ENCODE measurements around the gene ZMAT1.

Gene ZMAT1

DNA sequence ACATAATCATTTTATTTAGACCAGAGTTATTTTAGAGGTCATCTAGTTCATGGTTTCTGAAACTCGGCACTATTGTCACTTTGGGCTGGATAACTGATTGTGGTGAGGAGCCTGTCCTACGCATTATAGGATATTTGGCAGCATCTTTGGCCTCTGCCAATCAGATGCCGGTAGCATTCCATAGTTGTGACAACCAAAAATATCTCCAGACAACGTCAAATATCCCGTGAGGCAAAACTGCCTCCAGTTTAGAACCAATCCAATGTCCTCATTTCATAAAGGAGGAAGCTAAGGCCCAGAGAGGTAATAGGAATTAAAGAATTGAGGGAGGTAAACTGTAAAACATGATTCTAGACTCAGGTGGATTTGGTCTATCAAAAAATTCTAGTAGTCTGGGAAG lies 6.1 kb downstream of the ZMAT1 start (continued):
- TF ChIP-seq, protein P1, sequence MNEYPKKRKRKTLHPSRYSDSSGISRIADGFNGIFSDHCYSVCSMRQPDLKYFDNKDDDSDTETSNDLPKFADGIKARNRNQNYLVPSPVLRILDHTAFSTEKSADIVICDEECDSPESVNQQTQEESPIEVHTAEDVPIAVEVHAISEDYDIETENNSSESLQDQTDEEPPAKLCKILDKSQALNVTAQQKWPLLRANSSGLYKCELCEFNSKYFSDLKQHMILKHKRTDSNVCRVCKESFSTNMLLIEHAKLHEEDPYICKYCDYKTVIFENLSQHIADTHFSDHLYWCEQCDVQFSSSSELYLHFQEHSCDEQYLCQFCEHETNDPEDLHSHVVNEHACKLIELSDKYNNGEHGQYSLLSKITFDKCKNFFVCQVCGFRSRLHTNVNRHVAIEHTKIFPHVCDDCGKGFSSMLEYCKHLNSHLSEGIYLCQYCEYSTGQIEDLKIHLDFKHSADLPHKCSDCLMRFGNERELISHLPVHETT (tag by site-specific recombination; IDR thresholded peaks at IDR 0.05): no peak
- TF ChIP-seq ZNF76 (tag by site-specific recombination; IDR thresholded peaks at IDR 0.05; ENCODE audit: borderline replicate concordance, low read depth) (no peak), ZNF366 (tag by site-specific recombination; conservative IDR thresholded peaks at IDR 0.05) (no peak), ZBTB8A (tag by site-specific recombination; IDR thresholded peaks at IDR 0.05) (no peak), ZNF785 (tag by site-specific recombination; IDR thresholded peaks at IDR 0.05) (no peak), ZNF654 (tag by site-specific recombination; IDR thresholded peaks at IDR 0.05; ENCODE audit: low read depth) (no peak), SP3 (tag by site-specific recombination; IDR thresholded peaks at IDR 0.05) (no peak), GLIS1 (tag by site-specific recombination; IDR thresholded peaks at IDR 0.05) (no peak)
- TF ChIP-seq, protein P2, sequence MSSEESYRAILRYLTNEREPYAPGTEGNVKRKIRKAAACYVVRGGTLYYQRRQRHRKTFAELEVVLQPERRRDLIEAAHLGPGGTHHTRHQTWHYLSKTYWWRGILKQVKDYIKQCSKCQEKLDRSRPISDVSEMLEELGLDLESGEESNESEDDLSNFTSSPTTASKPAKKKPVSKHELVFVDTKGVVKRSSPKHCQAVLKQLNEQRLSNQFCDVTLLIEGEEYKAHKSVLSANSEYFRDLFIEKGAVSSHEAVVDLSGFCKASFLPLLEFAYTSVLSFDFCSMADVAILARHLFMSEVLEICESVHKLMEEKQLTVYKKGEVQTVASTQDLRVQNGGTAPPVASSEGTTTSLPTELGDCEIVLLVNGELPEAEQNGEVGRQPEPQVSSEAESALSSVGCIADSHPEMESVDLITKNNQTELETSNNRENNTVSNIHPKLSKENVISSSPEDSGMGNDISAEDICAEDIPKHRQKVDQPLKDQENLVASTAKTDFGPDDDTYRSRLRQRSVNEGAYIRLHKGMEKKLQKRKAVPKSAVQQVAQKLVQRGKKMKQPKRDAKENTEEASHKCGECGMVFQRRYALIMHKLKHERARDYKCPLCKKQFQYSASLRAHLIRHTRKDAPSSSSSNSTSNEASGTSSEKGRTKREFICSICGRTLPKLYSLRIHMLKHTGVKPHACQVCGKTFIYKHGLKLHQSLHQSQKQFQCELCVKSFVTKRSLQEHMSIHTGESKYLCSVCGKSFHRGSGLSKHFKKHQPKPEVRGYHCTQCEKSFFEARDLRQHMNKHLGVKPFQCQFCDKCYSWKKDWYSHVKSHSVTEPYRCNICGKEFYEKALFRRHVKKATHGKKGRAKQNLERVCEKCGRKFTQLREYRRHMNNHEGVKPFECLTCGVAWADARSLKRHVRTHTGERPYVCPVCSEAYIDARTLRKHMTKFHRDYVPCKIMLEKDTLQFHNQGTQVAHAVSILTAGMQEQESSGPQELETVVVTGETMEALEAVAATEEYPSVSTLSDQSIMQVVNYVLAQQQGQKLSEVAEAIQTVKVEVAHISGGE (tag by site-specific recombination; conservative IDR thresholded peaks at IDR 0.05; ENCODE audit: low read depth): no peak
- TF ChIP-seq, protein P3, sequence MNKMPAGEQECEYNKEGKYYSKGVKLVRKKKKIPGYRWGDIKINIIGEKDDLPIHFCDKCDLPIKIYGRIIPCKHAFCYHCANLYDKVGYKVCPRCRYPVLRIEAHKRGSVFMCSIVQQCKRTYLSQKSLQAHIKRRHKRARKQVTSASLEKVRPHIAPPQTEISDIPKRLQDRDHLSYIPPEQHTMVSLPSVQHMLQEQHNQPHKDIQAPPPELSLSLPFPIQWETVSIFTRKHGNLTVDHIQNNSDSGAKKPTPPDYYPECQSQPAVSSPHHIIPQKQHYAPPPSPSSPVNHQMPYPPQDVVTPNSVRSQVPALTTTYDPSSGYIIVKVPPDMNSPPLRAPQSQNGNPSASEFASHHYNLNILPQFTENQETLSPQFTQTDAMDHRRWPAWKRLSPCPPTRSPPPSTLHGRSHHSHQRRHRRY (tag by site-specific recombination; IDR thresholded peaks at IDR 0.05): no peak

- CTCF ChIA-PET: no interaction called here
- no peaks in the 10 kb centered on the region for H3K36me3 ChIP-seq (ENCODE audit: control insufficient read depth in 2 of 2, insufficient read depth in 1 of 2, low read length in 2 of 2)
- no peak overlapping the region for H3K27ac ChIP-seq (ENCODE audit: extremely low read depth, low read depth, low read length)
- no peaks in the 10 kb centered on the region for H3K9me3 ChIP-seq (ENCODE audit: control insufficient read depth, insufficient read depth, low read depth, low read length)
- no peak overlapping the region for H3K4me3 ChIP-seq (ENCODE audit: low read depth, low read length)
- TF ChIP-seq ZNF394 (tag by site-specific recombination; IDR thresholded peaks at IDR 0.05; ENCODE audit: borderline replicate concordance) (no peak), ZNF692 (tag by site-specific recombination; IDR thresholded peaks at IDR 0.05) (no peak), ZNF302 (tag by site-specific recombination; IDR thresholded peaks at IDR 0.05; ENCODE audit: low read depth) (no peak), GLIS1 (tag by site-specific recombination; IDR thresholded peaks at IDR 0.05) (no peak), ZNF2 (tag by site-specific recombination; IDR thresholded peaks at IDR 0.05) (no peak), YY2 (tag by site-specific recombination; IDR thresholded peaks at IDR 0.05) (no peak), ZNF10 (tag by site-specific recombination; IDR thresholded peaks at IDR 0.05) (no peak), MYNN (tag by site-specific recombination; IDR thresholded peaks at IDR 0.05; ENCODE audit: borderline replicate concordance) (no peak), SCRT1 (tag by site-specific recombination; IDR thresholded peaks at IDR 0.05; ENCODE audit: borderline replicate concordance) (no peak), ZNF202 (tag by site-specific recombination; IDR thresholded peaks at IDR 0.05; ENCODE audit: borderline replicate concordance) (no peak)
- TF ChIP-seq, protein P2 (tag by site-specific recombination; conservative IDR thresholded peaks at IDR 0.05; ENCODE audit: low read depth): no peak
- TF ChIP-seq, protein P4, sequence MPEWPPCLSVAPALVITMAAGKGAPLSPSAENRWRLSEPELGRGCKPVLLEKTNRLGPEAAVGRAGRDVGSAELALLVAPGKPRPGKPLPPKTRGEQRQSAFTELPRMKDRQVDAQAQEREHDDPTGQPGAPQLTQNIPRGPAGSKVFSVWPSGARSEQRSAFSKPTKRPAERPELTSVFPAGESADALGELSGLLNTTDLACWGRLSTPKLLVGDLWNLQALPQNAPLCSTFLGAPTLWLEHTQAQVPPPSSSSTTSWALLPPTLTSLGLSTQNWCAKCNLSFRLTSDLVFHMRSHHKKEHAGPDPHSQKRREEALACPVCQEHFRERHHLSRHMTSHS (tag by site-specific recombination; IDR thresholded peaks at IDR 0.05): no peak
- TF ChIP-seq, protein P5, sequence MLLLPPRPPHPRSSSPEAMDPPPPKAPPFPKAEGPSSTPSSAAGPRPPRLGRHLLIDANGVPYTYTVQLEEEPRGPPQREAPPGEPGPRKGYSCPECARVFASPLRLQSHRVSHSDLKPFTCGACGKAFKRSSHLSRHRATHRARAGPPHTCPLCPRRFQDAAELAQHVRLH (tag by site-specific recombination; IDR thresholded peaks at IDR 0.05): no peak
- TF ChIP-seq, protein P6, sequence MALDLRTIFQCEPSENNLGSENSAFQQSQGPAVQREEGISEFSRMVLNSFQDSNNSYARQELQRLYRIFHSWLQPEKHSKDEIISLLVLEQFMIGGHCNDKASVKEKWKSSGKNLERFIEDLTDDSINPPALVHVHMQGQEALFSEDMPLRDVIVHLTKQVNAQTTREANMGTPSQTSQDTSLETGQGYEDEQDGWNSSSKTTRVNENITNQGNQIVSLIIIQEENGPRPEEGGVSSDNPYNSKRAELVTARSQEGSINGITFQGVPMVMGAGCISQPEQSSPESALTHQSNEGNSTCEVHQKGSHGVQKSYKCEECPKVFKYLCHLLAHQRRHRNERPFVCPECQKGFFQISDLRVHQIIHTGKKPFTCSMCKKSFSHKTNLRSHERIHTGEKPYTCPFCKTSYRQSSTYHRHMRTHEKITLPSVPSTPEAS (tag by site-specific recombination; IDR thresholded peaks at IDR 0.05): no peak
- no peaks in the 10 kb centered on the region for H3K4me1 ChIP-seq (ENCODE audit: control insufficient read depth, insufficient read depth, low read length)
- POLR2A ChIA-PET: no interaction called here
Measured at GRCh38 chrX:101918751-101919150, 13.1 kb downstream of the ZMAT1 start.

Data from HEK293 (cell line).